PFSK-1 (cell line): ENCODE measurements around the gene SLC9A3.

Source experiments
- POLR2AphosphoS5 ChIP-seq: IDR thresholded peaks from 2 replicates; pipeline ENCODE4 v1.6.1; 2012; ENCODE audit warnings: low read depth, mild to moderate bottlenecking, control low read depth, low read length, moderate library complexity
- REST ChIP-seq, 2 experiments: IDR thresholded peaks; 2 replicates each; pipeline versions ENCODE4 v1.6.1 to v1.8.0; 2011 to 2012; ENCODE audit warnings: low read depth in 2 of 2, low read length in 2 of 2, control low read depth in 1 of 2, inconsistent platforms in 1 of 2, mild to moderate bottlenecking in 1 of 2, moderate library complexity in 1 of 2; ENCODE audit not compliant: insufficient read depth in 1 of 2

GRCh38 chr5:484556-484955, 39.7 kb downstream of the SLC9A3 start:
- TF ChIP-seq REST (IDR thresholded peaks at IDR 0.05; ENCODE audit: insufficient read depth in 1 of 2, low read depth in 2 of 2, low read length in 2 of 2) (no peak), POLR2AphosphoS5 (no peak)
